Measurements from ENCODE around the gene BANK1. TPM values are rescaled to one million over a fixed set of nuclear protein-coding genes. Genes with fewer than 3 reads are reported as not detected.

The BANK1 gene
- total RNA-seq, 4 donors from 2014 or later = 7.3 to 19.9 (median 13.3) TPM

- no peak for TF ChIP-seq CTCF (IDR thresholded peaks at IDR 0.05; ENCODE audit: low read depth)
These were observed 43.0 kb downstream of the BANK1 start for GRCh38 chr4:101833480-101833879.

DNA sequence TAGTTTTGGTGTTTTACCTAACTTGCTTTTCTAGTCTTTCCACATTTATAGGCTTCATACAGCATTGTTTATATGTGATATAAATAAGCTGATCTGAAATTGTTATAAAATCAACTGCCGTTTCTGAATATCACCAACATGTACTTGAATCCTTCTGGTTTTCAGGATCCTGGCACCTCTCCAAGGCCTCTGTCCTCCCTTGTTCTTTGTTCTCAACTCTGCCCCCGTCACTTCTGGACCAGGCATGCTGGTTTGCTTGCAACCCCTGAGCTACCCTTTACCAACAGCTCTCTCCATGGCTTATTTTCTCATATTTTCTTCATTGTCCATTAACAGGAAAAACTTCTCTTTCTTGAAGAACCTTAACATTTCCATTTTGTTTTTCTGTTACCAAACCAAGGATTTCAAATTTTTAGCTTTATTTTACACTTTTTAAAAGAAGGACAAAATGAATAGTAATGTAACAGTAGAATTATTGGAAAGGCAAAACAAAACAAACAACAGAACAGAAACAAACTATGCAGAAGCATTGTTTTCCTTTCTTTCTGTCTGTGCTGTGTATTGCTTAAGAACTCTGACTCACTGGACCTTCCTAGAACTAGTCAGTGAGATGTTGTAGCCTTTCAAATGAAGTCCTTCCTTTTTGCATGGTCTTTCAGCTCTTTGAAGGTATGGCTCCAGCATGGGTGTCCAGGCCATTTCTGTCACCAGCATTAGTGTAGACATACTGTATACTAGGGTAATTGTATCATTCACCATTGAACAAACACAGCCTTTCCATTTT, 44.8 kb downstream of the BANK1 start:
- TF ChIP-seq CTCF (IDR thresholded peaks at IDR 0.05; ENCODE audit: low read depth) = no peak

GRCh38 chr4:101843054-101843453, 52.5 kb downstream of the BANK1 start:
- no peak for TF ChIP-seq CTCF (IDR thresholded peaks at IDR 0.05; ENCODE audit: low read depth)

GRCh38 chr4:101846550-101846949, 56.0 kb downstream of the BANK1 start:
- TF ChIP-seq CTCF (IDR thresholded peaks at IDR 0.05; ENCODE audit: low read depth) = no peak

GRCh38 chr4:101850698-101851097, 60.2 kb downstream of the BANK1 start:
- TF ChIP-seq CTCF (IDR thresholded peaks at IDR 0.05; ENCODE audit: low read depth) = no peak

DNA sequence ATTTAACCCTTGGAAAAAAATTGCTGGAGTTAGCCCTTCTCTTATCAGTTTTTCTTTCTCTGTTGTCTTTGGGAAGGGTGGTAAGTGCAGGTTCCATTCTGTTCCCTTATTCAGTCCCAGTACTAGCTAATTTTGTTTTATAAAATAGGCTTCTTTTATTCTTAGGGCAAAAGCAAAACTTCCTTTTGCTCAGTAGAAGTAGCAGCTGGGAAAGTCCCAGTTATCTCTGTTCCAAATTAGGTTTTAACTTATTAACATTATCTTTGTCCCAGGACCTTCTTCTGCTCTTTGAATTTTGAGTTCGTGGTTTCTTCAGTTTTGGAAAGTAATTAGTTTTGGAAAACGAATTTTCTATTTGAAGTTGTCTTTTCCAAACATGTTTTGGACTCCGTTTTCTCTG, 61.1 kb downstream of the BANK1 start:
- TF ChIP-seq CTCF (IDR thresholded peaks at IDR 0.05; ENCODE audit: low read depth) = no peak

- no peak for TF ChIP-seq CTCF (IDR thresholded peaks at IDR 0.05; ENCODE audit: low read depth)
These were observed 62.5 kb downstream of the BANK1 start for GRCh38 chr4:101853028-101853427.
